ENCODE data around the gene ACTRT2.

The ACTRT2 gene

GRCh38 chr1:3018576-3018975 is 2.7 kb upstream of the ACTRT2 start:
- DNase-seq (ENCODE audit: low read depth in 2 of 2), result no peak

DNA sequence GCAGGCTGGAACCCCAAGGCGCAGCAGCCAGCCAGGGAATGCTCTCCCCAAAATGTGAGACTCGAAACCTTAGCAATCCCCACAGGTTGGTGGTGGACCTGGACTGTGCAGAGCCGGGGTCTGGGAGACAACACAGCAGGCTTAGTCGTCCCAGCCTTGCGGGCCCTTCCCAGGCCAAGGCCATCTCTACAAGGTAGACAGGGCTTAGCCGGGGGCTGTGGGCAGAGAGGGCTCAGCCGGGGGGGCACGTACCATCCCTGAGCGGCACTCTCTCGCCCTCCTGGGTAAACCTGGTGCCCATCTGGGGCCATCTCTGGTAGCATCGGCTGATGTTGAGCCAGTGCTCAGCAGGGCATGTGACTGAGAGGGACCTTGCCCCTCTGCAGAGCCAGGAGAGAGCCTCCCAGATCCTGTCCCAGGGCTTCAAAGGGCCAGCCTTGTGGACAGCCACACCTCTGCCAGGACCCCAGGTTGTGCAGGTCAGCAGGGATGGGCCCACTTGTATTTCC is 2.2 kb upstream of the ACTRT2 start:
- DNase-seq (ENCODE audit: low read depth in 2 of 2), result no peak

DNA sequence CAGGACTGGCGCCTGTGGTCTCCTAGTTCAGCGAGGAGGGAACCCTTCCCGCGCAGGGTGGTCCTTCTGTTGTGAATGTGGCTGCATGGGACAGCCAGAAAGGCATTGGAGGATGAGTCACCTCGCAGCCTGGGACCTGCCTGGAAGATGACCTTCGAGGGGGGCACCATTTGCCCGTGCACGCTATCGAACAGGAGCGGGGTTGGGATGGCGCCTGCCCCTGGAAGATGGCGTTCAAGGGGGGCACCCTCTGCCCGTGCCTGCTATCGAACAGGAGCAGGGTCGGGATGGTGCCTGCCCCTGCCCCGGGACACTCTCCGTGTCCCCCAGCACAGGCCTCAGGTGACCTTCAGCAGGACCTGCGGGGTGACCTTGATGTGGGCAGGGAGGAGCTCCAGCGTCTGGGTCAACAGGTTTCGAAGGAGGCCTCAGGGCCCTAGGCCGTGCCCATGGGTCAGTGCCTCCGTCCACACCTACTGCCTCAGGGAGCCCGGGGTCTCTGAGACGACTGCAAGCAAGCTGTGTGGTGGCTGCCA is 1.7 kb upstream of the ACTRT2 start:
- DNase-seq (ENCODE audit: low read depth in 2 of 2), result no peak

DNA sequence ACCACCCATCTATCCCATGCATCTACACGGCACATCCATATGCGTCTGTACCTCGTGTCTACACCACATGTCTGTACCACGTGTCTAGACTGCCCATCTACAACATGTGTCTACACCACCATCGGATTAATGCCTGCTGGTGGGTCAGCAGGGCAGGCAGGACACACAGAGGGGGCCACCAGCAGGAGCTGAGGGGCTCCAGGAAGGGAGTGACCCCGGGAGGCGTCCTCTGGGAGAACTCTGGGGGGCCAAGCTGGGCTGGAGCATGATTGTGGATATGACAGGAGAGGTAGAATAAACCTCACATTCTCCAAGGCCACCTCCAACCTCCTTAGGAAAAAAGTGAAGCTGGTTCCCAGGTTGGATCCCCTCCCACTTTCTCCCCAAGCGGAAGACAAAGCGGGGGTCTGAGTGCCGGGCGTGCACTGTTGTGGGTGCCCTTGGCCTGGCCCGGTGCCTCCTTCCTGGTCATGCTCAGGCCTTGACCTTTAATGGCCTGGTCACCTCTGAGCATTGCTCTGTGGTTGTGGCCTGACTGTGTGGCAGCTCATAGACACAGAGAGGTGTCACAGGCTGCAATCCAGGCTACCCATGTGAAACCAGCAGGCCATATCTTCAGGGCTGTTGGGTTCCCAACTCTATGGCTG is 881 bp upstream of the ACTRT2 start:
- DNase-seq (ENCODE audit: low read depth in 2 of 2), result no peak

DNA sequence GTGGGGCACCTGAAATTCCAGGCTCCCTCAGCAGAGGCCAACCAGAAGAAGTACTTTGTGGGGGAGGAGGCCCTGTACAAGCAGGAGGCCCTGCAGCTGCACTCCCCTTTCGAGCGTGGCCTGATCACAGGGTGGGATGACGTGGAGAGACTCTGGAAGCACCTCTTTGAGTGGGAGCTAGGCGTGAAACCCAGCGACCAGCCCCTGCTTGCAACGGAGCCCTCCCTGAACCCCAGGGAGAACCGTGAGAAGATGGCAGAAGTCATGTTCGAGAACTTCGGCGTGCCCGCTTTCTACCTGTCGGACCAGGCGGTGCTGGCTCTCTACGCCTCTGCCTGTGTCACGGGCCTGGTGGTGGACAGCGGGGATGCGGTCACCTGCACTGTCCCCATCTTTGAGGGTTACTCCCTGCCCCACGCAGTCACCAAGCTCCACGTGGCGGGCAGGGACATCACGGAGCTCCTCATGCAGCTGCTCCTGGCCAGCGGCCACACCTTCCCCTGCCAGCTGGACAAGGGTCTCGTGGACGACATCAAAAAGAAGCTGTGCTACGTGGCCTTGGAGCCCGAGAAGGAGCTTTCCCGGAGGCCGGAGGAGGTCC is 634 bp downstream of the ACTRT2 start:
- DNase-seq (ENCODE audit: low read depth in 2 of 2), result no peak

- DNase-seq (ENCODE audit: low read depth in 2 of 2), result no peak
Observed at GRCh38 chr1:3022511-3022973, 1.3 kb downstream of the ACTRT2 start.

GRCh38 chr1:3022976-3023375 is 1.7 kb downstream of the ACTRT2 start:
- DNase-seq (ENCODE audit: low read depth in 2 of 2), result no peak

GRCh38 chr1:3024019-3024418 is 2.8 kb downstream of the ACTRT2 start:
- no peak for DNase-seq (ENCODE audit: low read depth in 2 of 2)

DNA sequence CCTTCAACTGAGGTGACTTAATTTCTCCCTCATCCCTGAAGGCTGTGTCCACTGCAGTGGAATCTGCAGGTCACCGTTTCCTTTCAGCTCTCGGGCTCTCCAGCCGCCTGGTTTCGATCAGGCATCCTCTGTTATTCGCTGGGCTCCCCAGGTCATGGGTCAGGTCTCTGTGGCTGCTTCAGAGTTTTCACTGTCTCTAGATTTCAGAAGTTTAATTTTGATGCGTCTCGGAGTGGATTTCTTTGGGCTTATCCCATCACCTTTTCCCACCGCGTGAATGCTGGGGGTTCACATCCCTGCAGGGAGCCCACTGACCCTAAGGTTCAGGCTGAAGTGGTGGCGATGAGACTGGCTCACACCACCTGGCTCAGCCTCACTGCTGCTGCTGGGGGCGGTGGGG is 3.3 kb downstream of the ACTRT2 start:
- DNase-seq (ENCODE audit: low read depth in 2 of 2), result no peak

DNA sequence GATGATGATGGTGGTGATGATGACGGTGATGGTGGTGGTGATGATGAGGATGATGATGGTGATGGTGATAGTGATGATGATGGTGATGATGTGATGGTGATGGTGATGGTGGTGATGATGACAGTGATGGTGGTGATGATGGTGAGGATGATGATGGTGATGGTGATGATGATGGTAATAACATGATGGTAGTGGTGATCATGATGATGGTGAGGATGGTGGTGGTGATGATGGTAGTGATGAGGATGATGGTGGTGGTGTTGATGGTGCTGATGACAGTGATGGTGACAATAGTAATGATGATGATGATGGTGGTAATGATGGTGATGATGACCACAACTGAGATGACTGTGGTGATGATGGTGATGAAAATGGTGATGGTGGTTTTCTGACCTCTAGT is 4.9 kb downstream of the ACTRT2 start:
- DNase-seq (ENCODE audit: low read depth in 2 of 2), result no peak

DNA sequence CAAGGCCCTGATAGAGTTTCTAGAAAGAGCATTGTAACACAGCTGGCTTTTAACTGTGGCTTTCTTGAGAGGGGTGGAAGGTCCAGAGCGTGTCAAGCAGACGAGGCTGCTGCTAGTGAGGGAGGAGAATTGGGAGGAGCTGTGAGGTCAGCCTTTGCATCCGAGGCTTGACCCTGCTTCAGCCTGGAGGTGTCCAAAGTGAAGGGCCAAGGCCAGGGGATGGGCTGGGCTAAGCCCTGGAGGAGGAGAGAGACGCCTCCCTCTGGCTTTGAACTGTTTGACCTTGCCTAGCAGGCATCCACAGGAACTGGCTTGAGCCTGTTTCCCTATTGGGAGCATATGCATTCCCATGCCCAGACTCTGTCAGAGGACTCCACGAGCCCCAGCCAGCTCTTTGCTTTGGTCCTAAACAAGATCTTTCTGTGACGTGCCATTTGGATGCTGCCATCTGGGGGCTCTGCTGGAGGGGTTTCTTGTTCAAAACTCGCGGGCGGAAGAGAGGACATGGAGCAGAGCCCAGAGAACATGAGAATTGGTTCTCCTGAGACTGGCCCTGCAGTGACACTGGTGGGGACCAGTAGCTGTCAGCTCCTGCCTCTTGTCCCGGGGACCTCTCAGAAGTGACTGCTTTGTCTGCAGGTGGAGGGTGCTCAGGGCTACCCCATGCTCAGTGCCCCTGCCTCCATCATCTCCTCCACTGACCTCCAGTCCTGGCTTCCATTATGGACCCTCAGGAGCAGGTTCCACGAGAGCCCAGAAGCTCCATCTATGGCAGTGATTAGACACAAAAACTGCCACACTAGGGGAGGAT is 5.5 kb downstream of the ACTRT2 start:
- no peak for DNase-seq (ENCODE audit: low read depth in 2 of 2)

- DNase-seq (ENCODE audit: low read depth in 2 of 2), result no peak
Observed at GRCh38 chr1:3027611-3028371, 6.5 kb downstream of the ACTRT2 start.

- no peak for DNase-seq (ENCODE audit: low read depth in 2 of 2)
Observed at GRCh38 chr1:3028531-3029282, 7.4 kb downstream of the ACTRT2 start.

DNA sequence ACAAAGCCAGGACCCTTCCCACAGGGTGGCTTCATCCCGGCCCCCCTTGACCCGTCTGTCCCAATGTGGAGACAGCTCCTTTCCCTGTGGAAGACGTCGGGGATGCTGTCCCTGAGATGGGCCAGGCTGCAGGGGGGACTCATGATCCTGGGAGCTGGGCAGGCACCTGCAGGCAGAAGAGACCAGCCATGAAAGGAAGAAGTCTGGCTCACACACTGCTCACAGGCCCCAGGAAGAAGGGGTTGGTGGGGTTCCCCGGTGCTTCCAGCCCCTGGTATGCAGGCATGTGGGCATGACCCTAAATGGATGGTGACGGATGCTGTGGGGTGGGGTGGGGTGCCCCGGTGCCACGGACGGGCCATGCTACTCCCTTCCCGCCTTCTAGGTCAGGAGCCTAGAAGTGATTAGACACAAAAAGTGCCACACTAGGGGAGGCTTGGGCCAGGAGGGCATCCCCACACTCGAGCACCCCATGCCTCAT is 8.3 kb downstream of the ACTRT2 start:
- DNase-seq (ENCODE audit: low read depth in 2 of 2), result no peak

- no peak for DNase-seq (ENCODE audit: low read depth in 2 of 2)
Observed at GRCh38 chr1:3029991-3030662, 8.9 kb downstream of the ACTRT2 start.

GRCh38 chr1:3030663-3031381 is 9.6 kb downstream of the ACTRT2 start:
- DNase-seq (ENCODE audit: low read depth in 2 of 2), result no peak

- DNase-seq (ENCODE audit: low read depth in 2 of 2), result no peak
Observed at GRCh38 chr1:3031401-3032221, 10.3 kb downstream of the ACTRT2 start.

DNA sequence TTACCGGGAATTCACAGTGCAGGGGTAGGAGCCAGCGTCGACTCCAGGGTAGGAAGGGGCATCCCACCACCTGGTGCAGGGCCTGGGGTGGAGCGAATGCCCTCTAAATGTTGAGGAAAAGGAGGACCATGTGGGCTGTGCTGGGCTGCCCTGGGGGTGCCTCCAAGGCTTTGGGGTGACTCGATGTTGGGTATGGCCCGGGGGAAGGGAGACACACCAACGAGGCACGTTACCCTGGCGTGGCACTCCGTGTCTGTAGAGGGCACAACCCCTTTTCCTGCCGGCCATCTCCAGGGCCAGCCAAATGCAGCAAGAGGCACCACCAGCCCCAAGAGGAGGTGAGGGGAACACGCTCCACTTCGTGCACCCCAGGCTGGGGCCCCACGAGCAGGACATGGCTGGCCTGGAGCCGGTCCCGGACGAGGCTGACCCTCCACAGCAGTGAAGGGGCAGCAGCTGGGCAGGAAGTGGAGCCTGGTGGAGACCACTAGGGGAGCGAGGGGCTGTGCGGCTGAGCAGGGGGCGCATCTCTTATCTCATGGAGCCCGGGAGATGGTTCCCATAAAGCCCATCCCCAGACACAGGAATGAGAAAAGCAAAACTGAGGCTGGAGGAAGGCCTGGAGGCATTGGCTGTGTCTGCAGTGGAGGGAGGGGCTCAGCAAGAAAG is 11.2 kb downstream of the ACTRT2 start:
- DNase-seq (ENCODE audit: low read depth in 2 of 2), result no peak
